Fibroblast of peridontal ligament (primary cell): ENCODE data around the gene KLHL20.
A peak's percentile ranks its signal among the peaks of the same experiment; 100 is the strongest.
"Not testable (repeated sequence)": the region's sequence is repeated elsewhere in the genome, so short reads cannot be mapped to it uniquely, and the experiment has no call there.

Experiments used
- DNase-seq: peaks from one replicate; pipeline ENCODE4 v3.0.0-alpha.2; 2010; ENCODE audit errors: extremely low read depth

The KLHL20 gene

DNA sequence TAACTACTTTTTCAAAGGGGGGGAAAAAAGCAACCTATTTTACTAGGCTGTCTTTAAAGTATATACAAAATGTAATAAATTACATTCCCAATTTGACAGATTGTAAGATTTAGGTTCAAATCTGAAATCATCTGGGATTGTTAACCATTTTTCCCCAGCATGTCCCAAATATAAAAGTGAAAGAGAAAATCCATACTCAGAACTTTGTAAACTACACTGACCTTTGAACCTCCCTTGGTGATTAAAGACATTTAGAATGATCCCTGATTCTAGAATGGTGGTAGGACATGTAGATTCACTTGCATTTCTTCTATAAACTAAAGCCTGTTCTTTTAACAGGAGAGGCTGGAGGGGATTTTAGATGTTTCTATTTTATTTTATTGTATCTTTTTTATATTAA is 39.0 kb downstream of the KLHL20 start:
- DNase-seq: no peak

DNA sequence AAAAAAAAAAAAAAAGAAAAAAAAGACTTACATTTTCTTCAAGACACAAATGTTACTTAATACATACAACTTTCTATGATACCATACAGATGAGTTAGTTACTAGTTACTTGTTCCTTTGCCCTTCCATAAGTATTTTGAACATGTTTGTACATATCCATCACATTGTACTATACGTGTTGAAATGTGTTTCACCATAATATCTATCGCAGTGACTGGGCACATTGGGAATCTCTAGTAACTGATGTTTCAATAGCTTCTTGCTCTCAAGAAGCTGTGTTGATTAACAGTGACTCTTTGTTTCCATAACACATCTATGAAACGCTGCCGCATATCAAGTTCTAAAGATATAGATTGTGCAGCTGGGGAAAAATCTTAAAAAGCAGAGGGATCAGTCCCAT is 42.9 kb downstream of the KLHL20 start:
- no peak for DNase-seq

DNA sequence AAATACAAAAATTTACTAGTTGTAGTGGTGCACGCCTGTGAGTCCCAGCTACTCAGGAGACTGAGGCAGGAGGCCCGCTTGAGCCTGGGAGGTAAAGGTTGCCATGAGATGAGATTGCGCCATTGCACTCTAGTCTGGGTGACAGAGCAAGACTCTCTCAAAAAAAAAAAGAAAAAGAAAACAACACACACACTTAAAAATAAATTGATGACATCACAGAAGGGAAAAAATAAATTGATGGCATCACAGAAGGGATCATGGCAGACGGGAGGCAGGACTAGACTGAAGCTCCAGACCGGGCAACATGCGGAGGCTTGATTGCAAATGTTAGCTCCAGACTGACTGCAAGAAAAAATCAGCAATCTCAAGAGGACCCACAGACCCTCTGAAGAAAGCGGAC is 43.3 kb downstream of the KLHL20 start:
- DNase-seq: no peak

DNA sequence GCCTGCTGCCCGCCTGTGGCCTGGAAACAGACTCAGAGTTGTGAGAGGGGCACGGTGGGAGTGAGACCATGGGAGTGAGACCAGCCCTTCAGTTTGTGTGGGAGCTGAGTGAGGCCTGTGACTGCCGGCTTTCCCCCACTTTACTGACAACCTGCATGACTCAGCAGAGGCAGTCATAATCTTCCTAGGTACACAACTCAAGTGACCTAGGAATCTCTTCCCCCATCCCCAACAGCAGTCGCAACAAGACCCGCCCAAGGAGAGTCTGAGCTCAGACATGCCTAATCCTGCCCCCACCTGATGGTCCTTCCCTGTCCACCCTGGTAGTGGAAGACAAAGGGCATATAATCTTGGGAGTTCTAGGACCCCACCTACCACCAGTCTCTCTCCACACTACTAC is 44.2 kb downstream of the KLHL20 start:
- DNase-seq: no peak

DNA sequence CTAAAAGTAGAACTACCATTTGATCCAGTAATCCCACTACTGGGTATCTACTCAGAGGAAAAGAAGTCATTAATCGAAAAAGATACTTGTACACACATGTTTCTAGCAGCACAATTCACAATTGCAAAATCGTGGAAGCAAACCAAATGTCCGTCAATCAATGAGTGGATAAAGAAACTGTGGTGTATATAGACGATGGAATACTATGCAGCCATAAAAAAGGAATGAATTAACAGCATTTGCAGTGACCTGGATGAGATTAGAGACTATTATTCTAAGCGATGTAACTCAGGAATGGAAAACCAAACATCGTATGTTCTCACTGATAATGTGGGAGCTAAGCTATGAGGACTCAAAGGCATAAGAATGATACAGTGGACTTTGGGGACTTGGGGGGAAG is 49.5 kb downstream of the KLHL20 start:
- DNase-seq: not testable (repeated sequence)

DNA sequence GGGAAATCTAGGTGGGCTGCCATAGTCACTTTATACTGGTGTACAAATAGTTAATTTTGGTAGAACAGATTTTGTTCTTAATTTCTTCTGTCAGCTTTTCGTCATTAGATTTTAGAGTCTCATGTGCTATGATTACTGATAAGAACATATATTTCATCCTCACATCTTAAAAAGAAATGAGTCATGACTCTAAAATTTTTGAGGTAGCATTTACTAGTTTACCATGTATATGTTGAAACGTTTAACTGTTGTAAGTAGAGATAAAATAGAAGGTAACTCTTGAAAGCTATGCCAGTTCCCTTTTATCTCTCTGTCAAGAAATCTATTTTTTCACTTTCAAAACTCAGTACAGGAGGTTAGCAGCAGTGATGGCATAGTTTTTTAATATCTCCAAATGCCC is 53.4 kb downstream of the KLHL20 start:
- no peak for DNase-seq

DNA sequence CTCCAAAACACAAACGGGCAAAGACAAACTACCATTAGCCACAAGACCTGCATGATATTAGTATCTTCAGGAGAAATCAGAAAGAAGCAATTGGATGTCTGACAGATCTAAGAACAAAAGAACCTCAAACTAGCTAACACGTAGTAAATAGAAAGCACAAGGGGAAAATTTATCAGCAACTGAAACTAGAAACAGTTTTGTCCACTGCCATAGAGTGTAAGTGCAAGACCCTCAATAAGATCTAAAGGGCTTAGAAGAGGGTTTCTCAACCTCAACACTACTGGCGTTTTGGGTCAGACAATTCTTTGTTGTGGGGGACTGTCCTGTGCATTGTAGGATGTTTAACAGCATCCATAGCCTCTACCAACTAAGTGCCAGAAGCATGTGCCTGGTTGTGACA is 54.0 kb downstream of the KLHL20 start:
- DNase-seq: no peak

DNA sequence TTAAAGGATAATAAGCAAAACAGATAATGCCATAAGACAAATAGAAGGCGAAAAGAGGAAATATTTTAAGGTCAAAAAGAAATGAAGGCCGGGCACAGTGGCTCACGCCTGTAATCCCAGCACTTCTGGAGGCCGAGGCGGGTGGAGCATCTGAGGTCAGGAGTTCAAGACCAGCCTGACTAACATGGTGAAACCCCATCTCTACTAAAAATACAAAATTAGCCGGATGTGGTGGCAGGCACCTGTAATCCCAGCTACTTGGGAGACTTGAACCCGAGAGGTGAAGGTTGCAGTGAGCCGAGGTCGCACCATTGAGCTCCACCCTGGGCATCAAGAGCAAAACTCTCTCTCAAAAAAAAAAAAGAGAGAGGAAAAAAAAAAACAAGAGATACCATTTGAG is 55.5 kb downstream of the KLHL20 start:
- DNase-seq: not testable (repeated sequence)

DNA sequence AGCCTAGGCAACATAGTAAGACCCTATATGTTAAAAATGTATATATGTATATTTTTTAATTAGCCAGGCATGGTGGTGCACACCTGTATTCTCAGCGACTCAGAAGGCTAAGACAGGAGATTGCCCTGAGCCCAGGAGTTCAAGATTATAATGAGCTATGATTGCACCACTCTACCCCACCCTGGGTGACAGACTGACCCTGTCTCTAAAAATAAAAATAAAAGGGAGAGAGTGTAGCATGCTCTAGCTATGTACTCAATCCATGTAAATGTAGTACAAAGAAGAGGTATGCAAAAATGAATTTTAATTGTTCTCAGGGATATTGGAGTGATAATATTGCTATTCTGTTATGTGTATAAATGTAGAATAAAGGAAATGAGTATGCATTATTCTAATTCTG is 56.8 kb downstream of the KLHL20 start:
- no peak for DNase-seq

DNA sequence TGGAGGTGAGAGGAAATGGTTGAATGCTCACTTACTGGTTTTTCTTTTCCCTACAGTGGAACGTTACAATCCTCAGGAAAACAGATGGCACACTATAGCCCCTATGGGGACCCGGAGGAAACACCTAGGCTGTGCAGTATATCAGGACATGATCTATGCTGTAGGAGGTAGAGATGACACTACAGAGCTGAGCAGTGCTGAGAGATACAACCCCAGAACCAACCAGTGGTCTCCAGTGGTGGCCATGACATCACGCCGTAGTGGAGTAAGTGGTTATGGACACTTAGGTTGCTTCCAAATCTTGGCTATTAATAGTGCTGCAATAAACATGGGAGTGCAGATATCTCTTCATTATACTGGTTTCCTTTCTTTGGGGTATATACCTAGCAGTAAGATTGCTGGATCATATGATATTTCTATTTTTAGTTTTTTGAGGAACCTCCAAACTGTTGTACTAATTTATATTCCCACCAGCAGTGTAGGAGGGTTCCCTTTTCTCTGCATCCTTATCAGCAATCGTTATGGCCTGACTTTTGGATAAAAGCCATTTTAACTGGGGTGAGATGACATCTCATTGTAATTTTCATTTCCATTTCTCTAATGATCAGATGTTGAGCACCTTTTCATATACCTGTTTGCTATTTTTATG is 60.9 kb downstream of the KLHL20 start:
- no peak for DNase-seq

DNA sequence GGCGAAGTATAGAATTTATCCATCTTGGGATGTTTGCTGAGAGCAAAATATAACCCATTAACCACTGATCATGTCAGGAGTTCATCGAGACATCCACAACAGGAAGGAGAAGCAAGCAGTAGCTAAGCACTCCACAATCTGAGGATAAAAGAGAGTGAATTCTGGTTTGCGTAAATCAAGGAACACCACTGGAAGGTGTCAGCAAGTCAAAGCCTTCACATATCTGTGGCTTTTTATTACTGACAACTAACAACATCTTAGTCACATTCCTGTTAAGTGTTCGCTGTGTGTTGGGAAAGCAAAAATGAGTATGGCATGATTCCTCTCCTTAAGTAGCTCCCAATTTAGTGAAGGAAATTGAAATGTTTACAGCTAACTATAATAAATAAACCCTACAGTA is 65.2 kb downstream of the KLHL20 start:
- no peak for DNase-seq

DNA sequence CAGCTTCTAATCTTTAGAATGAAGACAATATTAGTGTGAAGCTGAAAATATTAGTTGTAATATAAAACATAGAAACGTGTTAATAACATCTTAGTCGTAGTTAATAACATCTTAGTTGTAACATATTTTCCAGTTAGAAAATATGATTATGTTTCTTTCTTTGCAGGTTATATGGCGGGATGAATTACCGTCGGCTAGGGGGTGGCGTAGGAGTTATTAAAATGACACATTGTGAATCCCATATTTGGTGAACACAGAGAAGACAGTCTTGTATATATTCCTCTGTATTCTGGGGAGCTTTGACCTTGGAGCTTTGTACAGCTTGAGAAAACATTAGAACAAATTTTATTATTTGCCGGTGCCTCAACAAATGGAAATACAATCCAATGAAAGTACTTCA is 70.2 kb downstream of the KLHL20 start:
- DNase-seq: no peak

DNA sequence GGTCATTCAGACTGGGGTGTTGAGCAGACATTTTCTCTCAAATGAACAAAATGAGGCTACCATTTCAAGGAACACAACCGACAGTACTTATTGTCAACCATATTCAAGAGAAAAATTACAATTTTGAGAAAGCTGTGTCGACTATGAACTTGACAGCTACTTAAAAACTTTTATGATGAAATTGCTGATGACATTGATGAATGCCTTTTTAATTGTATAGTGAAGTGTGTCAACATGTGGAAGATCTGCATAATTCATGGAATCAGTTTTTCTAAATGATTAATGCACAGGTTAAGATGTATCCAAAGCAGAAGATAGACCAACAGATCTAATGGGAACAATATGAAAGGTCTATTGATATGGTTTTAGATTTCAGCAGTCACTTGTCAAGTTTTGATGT is 75.1 kb downstream of the KLHL20 start:
- DNase-seq: no peak

DNA sequence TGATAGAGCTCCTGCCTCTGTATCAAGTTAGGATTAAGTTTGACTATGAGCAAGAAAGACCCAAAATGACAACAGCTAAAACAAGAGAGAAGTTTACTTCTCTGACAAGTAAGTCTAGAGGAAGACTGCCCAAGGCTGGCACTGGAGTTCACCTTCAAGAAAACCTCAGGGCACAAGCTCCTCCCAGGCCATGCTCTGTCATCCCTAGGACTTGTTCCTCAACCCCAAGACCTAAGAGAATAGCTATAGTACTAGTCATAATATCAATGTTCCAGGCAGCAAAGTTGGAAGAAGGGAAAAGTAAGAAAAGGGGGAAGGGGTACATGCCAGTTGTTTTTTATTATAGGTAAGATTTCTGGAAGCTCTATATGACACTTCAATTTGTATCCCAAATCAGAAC is 83.3 kb downstream of the KLHL20 start:
- no peak for DNase-seq

DNA sequence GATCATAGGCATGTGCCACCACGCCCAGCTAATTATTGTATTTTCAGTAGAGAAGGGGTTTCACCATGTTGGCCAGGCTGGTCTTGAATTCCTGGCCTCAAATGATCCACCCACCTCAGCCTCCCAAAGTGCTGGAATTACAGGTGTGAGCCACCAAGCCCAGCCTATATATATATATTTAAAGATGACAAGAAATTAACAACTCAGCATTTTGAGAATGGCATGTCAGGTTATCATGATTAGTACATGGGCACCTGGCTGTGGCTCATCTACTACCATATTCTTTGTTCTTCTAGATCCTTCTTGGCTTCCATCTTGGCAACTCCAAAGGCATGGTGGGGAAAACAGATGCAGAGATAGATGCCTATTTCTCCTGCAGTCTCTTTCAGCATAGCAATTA is 85.2 kb downstream of the KLHL20 start:
- DNase-seq: not testable (repeated sequence)

DNA sequence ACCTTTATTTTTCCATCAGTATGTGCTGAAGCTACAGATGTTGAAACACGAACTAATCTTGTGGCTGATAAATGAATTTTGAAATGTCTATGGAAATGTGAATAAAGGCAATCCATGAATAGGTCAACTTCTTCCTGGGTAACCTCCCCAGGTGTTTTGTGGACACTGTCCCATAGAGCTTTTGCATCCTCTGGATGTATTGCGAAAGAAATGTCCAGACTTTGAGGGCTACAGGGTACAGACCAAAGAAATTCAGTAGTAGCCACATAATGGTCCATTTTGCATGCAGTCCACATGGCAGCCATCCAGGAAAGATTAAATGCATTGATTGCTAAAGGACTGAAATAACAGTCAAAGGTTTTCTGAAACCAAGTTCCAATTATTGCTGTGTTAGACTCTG is 88.2 kb downstream of the KLHL20 start:
- no peak for DNase-seq

DNA sequence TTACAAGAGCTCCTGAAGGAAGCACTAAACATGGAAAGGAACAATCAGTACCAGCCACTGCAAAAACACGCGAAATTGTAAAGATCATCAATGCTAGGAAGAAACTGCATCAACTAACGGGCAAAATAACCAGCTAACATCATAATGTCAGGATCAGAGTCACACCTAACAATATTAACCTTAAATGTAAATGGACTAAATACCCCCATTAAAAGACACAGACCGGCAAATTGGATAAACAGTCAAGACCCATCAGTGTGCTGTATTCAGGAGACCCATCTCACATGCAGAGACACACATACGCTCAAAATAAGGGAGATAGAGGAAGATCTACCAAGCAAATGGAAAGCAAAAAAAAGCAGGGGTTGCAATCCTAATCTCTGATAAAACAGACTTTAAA is 98.9 kb downstream of the KLHL20 start:
- not testable (repeated sequence) for DNase-seq

DNA sequence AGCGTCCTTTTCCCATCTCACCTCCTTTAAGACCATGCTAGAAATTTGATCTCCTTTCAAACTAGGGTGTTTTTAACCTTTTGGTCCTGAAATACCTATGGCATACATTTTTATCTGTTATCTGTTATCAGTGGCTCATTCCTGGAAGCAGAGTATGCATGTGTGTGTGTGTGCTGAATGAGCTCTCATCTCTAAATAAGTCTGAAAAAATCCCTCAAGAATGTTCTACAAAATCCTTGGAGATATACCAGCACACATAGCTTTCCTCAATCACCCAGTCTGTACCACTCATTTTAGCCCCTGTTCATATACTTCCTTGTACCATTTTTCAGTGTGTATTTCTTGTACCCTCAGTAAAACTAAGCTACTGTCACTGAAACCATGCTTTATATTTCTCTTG is 103.7 kb downstream of the KLHL20 start:
- no peak for DNase-seq

DNA sequence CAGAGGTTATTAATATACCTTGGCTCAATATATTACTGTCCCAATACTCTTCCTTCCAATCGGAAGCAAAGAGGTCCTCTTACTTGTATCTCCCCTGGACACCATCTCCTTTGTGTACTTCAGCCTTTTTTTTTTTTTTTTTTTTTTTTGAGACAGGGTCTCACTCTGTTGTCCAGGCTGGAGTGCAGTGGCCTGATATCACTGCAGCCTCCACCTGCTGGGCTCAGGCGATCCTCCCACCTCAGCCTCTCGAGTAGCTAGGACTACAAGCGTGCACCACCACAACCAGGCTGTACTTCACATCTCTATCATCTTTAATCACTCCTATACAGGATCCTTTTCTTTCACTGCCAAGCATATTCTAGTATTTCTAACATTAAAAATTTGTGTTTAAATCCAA is 106.9 kb downstream of the KLHL20 start:
- no peak for DNase-seq

DNA sequence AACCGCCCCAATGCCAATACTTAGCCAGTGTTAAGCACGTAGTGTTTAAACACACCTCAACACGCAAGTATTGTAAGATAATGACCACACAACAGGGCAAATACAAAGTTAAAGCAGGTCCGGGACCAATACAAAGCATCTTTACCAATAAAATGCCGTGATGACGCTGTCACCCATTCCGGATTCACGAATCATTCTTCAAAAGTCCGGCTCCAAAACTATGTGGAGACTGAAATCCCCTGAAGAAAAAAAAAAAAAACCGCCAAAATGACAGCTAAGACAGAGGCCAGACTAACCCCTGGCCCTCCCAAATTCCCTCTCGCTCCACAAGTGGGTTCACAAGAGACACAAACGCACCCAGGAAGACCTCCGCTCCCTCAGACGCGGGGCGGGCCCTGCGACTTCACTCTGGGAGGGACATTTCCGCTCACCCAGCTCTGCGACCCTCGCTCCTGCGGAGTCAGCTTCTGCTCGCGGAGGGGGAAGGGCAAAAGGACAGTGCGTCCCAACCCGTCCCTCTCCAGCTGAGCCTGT is 109.1 kb downstream of the KLHL20 start:
- peak; percentile 14 for DNase-seq

DNA sequence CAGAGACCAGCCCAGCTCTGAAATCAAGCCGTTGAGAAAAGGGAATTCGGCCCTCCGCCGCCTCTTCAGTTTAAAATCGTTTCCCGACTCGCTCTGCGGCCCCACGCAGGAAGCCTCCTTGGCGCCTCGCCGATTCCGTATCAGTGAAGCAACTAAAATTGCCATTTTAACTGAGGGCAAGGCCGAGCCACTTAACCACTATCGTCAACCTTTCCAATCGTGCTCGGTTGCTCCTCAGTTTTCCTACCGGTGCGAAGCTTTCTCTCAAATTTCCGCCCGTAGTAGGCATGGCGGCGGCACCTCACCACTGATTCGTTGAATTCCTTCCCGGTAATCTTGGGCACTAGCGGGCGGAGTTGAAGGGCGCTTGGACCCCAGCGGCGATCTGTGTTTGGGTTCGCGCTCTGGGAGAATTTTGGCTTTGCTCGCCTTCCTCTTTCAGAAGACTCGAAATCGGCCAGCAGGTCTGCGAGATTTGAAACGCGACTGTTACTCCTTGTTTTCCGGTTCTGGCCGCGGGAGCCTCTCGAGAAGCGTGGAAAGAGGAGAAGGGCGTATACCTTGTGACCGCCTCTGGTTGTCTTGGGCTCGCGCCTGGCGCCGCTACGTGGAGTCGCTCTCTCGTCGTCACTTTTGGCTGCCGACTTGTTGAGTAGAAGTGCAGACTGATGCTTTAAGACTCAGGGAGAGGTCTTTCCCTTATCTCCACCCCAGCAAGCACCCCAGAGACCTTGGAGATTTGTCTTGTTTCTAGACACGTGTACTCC is 109.7 kb downstream of the KLHL20 start, which contains the start of the genes CENPL and DARS2:
Gene CENPL (minus strand): TSS at position 569 of the 767 bp plus-strand sequence. CDS start 13,584 bp downstream, outside the sequence.
Gene DARS2 (plus strand): TSS at position 359 of the 767 bp plus-strand sequence. CDS start 557 bp downstream, outside the sequence.
- peak; percentile 99 for DNase-seq

DNA sequence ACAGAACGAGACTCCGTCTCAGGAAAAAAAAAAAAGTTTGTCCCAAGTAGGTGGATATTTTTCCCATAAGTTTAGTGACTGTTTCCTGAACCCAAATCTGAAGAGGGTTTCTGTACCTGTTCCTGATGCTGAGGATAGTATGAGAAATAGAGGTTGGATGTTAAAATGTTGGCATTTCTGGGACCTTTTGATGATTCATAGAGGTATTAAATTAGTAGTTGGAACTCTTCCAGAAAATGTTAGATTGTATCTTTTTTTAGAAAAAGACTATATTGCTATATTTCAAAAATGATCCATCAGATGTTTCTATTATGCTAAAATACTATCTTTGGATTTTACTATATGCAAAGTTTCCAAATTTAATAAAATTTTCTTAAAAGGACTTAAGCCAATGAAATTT is 112.8 kb downstream of the KLHL20 start:
- DNase-seq: no peak

DNA sequence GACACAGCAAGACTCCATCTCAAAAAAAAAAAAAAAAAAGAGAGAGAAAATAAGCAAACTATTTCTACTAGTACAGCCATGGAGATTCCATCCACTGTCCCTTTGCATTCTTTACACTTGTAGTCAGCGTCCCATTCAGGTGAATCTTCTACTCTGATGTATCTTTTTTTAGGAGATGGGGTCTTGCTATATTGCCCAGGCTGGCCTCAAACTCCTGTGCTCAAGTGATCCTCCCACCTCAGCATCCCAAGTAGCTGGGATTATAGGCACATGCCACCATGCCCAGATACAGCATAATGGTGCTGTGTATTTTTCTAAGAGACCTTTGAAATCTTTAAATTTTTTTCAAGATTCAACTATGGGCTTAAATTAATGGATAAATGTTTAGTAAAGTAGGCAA is 118.0 kb downstream of the KLHL20 start:
- no peak for DNase-seq
